ENCODE results near the gene CENPN.

DNA sequence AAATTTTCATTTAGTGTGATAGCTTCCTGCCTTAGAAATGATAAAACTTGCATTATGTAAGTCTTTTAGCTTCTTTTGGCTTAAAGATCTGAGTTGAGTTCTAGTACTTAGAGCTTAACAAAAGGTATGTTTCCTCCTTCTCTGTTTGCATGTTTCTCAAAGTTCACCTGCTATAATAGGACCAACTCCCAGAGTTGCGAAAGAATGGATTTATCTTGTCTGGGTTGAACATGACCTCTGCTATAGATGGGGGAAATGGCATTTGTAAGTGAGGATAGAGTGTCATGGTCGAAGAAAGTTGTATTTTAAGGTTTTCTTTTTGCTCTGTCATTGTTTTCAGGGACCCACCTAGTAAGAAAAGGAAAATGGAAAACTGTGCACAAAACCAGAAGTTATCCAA, 35.8 kb downstream of the CENPN start:
- TF ChIP-seq, protein P1, sequence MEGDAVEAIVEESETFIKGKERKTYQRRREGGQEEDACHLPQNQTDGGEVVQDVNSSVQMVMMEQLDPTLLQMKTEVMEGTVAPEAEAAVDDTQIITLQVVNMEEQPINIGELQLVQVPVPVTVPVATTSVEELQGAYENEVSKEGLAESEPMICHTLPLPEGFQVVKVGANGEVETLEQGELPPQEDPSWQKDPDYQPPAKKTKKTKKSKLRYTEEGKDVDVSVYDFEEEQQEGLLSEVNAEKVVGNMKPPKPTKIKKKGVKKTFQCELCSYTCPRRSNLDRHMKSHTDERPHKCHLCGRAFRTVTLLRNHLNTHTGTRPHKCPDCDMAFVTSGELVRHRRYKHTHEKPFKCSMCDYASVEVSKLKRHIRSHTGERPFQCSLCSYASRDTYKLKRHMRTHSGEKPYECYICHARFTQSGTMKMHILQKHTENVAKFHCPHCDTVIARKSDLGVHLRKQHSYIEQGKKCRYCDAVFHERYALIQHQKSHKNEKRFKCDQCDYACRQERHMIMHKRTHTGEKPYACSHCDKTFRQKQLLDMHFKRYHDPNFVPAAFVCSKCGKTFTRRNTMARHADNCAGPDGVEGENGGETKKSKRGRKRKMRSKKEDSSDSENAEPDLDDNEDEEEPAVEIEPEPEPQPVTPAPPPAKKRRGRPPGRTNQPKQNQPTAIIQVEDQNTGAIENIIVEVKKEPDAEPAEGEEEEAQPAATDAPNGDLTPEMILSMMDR (IDR thresholded peaks at IDR 0.05) = no peak
- TF ChIP-seq POLR2AphosphoS5 (IDR thresholded peaks at IDR 0.05; ENCODE audit: low read depth, low read length) = no peak
- TF ChIP-seq, protein P2, sequence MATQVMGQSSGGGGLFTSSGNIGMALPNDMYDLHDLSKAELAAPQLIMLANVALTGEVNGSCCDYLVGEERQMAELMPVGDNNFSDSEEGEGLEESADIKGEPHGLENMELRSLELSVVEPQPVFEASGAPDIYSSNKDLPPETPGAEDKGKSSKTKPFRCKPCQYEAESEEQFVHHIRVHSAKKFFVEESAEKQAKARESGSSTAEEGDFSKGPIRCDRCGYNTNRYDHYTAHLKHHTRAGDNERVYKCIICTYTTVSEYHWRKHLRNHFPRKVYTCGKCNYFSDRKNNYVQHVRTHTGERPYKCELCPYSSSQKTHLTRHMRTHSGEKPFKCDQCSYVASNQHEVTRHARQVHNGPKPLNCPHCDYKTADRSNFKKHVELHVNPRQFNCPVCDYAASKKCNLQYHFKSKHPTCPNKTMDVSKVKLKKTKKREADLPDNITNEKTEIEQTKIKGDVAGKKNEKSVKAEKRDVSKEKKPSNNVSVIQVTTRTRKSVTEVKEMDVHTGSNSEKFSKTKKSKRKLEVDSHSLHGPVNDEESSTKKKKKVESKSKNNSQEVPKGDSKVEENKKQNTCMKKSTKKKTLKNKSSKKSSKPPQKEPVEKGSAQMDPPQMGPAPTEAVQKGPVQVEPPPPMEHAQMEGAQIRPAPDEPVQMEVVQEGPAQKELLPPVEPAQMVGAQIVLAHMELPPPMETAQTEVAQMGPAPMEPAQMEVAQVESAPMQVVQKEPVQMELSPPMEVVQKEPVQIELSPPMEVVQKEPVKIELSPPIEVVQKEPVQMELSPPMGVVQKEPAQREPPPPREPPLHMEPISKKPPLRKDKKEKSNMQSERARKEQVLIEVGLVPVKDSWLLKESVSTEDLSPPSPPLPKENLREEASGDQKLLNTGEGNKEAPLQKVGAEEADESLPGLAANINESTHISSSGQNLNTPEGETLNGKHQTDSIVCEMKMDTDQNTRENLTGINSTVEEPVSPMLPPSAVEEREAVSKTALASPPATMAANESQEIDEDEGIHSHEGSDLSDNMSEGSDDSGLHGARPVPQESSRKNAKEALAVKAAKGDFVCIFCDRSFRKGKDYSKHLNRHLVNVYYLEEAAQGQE (IDR thresholded peaks at IDR 0.05; ENCODE audit: insufficient read depth in 1 of 2, low read depth in 2 of 2, low read length in 1 of 2) = no peak
